HEK293 (cell line): ENCODE results near the gene MAP3K8.

Experiments
- CTCF ChIP-seq: fragments of 450-650 bp; formaldehyde crosslinking; IDR thresholded peaks from 2 replicates; pipeline ENCODE4 v1.5.1; 2016; ENCODE audit warnings: missing biosample characterization, missing genetic modification characterization
- ZBTB17 ChIP-seq: fragments of 450-650 bp; formaldehyde crosslinking; IDR thresholded peaks from 2 replicates; pipeline ENCODE4 v1.5.1; 2016; ENCODE audit warnings: missing biosample characterization, missing genetic modification characterization
- ZNF416 ChIP-seq: fragments of 450-650 bp; formaldehyde crosslinking; IDR thresholded peaks from 2 replicates; pipeline ENCODE4 v1.5.1; 2016; ENCODE audit warnings: missing biosample characterization, missing genetic modification characterization
- ZNF426 ChIP-seq: fragments of 450-650 bp; formaldehyde crosslinking; IDR thresholded peaks from 2 replicates; pipeline ENCODE4 v1.5.1; 2017; ENCODE audit warnings: missing biosample characterization, missing genetic modification characterization, mild to moderate bottlenecking, inconsistent platforms, moderate library complexity

DNA sequence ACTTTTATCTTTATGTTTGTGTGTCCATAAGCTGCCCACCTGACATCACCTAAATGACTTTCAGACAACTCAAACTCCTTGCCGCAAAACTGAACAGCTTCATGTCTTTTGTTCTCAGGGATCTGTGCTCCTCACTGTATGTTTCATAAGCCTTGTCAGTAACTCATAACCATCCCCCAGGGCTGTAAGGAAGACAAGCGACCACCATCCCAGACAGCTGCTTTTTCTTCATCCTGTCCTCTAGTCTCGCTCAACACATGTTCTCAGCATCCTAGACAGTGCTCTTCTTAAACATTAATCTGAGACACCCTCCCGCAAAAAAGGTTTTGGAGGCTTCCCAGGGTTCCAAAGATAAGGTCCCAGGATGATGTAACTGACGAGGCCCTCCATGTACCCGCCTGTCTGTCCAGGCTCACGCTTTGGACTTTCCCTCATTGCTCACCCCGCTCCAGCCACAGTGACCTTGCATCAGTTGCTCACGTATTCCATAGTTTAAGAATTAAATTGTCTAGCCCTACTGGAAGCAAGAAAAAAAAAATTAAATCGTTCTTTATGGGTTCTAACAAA lies 69.8 kb downstream of the MAP3K8 start:
- no peak for TF ChIP-seq ZNF416 (tag by site-specific recombination)
- TF ChIP-seq CTCF (tag by site-specific recombination), result no peak
- no peak for TF ChIP-seq ZBTB17
- no peak for TF ChIP-seq ZNF426 (tag by site-specific recombination)
